SK-N-SH treated with all-trans-retinoic acid at 6 μM for 48 hours (cell line): ENCODE data around the gene GRAP.

Experiments
- ARNTL ChIP-seq: fragments of 450-650 bp; formaldehyde crosslinking; IDR thresholded peaks from 2 replicates; pipeline ENCODE4 v1.5.0; 2020; ENCODE audit warnings: low read depth, mild to moderate bottlenecking, moderate library complexity, borderline replicate concordance
- BACH2 ChIP-seq: fragments of 250-450 bp; sonication (Bioruptor Pico); IDR thresholded peaks from 2 replicates; pipeline ENCODE4 v1.9.0; 2021; ENCODE audit warnings: mild to moderate bottlenecking, borderline replicate concordance
- ESRRG ChIP-seq: fragments of 250-450 bp; sonication (Bioruptor Pico); IDR thresholded peaks from 2 replicates; pipeline ENCODE4 v1.6.1; 2021; ENCODE audit warnings: mild to moderate bottlenecking
- ISL1 ChIP-seq: fragments of 250-450 bp; sonication (Bioruptor Pico); IDR thresholded peaks from 2 replicates; pipeline ENCODE4 v2.1.2; 2022; ENCODE audit warnings: mild to moderate bottlenecking, moderate library complexity
- OSR1 ChIP-seq: fragments of 250-450 bp; sonication (Bioruptor Pico); IDR thresholded peaks from 2 replicates; pipeline ENCODE4 v1.8.0; 2022; ENCODE audit warnings: moderate library complexity, mild to moderate bottlenecking, inconsistent platforms
- PATZ1 ChIP-seq: fragments of 250-450 bp; sonication (Bioruptor Pico); IDR thresholded peaks from 2 replicates; pipeline ENCODE4 v1.8.0; 2020; ENCODE audit warnings: mild to moderate bottlenecking, moderate library complexity, borderline replicate concordance
- RARB ChIP-seq: fragments of 250-450 bp; sonication (Bioruptor Pico); IDR thresholded peaks from 2 replicates; pipeline ENCODE4 v1.8.0; 2021; ENCODE audit warnings: mild to moderate bottlenecking, moderate library complexity
- SNAI2 ChIP-seq: fragments of 250-450 bp; sonication (Bioruptor Pico); IDR thresholded peaks from 2 replicates; pipeline ENCODE4 v1.5.0; 2020; ENCODE audit warnings: mild to moderate bottlenecking, moderate library complexity
- TOX ChIP-seq: fragments of 250-450 bp; sonication (Bioruptor Pico); IDR thresholded peaks from 2 replicates; pipeline ENCODE4 v1.8.0; 2021; ENCODE audit warnings: mild to moderate bottlenecking, moderate library complexity, borderline replicate concordance
- TSHZ2 ChIP-seq: fragments of 250-450 bp; sonication (Bioruptor Pico); IDR thresholded peaks from 2 replicates; pipeline ENCODE4 v1.5.0; 2020; ENCODE audit warnings: mild to moderate bottlenecking, moderate library complexity
- ZC3H10 ChIP-seq: fragments of 250-450 bp; sonication (Bioruptor Pico); IDR thresholded peaks from 2 replicates; pipeline ENCODE4 v1.5.1; 2021; ENCODE audit warnings: mild to moderate bottlenecking, moderate library complexity

- TF ChIP-seq ARNTL (CRISPR knock-in tag) (no peak), TSHZ2 (CRISPR knock-in tag) (no peak), SNAI2 (CRISPR knock-in tag) (no peak), ISL1 (CRISPR knock-in tag) (no peak), BACH2 (CRISPR knock-in tag) (no peak), OSR1 (CRISPR knock-in tag) (no peak), ESRRG (CRISPR knock-in tag) (no peak), RARB (CRISPR knock-in tag) (no peak), PATZ1 (CRISPR knock-in tag) (no peak), TOX (no peak), ZC3H10 (no peak)
Observed at GRCh38 chr17:18978050-18978449, 68.7 kb downstream of the GRAP start.
